ENCODE results near the gene TBC1D12. TPM values are rescaled to one million over a fixed set of nuclear protein-coding genes. Genes with fewer than 3 reads are reported as not detected.

Gene TBC1D12
- total RNA-seq, 1 experiment from 2014 or later = 1.6 TPM

- ChIA-PET POLR2A (ENCODE audit: low non-redundant PET) (no interaction called here), CTCF (no interaction called here)
- no peaks in the 10 kb centered on the region for H3K36me3 ChIP-seq (ENCODE audit: insufficient read depth, low read length, poor library complexity, severe bottlenecking)
- peak; percentile 13 for DNase-seq (ENCODE audit: low spot score)
- intact Hi-C loops (cut with micrococcal nuclease; ENCODE audit: unreplicated experiment) = no loop called here
- TF ChIP-seq CTCF (conservative IDR thresholded peaks at IDR 0.05; ENCODE audit: low read depth, low read length) (no peak), EZH2 (IDR thresholded peaks at IDR 0.05; ENCODE audit: borderline replicate concordance, low read depth, low read length, poor library complexity, severe bottlenecking) (no peak)
- no peak overlapping the region for H3K4me3 ChIP-seq (ENCODE audit: low read depth, low read length, poor library complexity, severe bottlenecking)
- H3K9me3 ChIP-seq (ENCODE audit: low read depth, low read length, poor library complexity, severe bottlenecking) = peaks cover 6% of the 10 kb centered on the region
- BruUV-seq (replicated peaks) = no TSS peak
- H3K4me1 ChIP-seq (ENCODE audit: insufficient read depth, low read length, poor library complexity, severe bottlenecking) = no peaks in the 10 kb centered on the region
- no peaks in the 10 kb centered on the region for H3K27me3 ChIP-seq (replicated peaks; ENCODE audit: insufficient read depth, low read depth, low read length, poor library complexity)
- no peak overlapping the region for H3K27ac ChIP-seq (ENCODE audit: low read depth, low read length, poor library complexity, severe bottlenecking)
Observed at GRCh38 chr10:94428766-94429707, 26.7 kb downstream of the TBC1D12 start.

- no peak for TF ChIP-seq EZH2 (IDR thresholded peaks at IDR 0.05; ENCODE audit: borderline replicate concordance, low read depth, low read length, poor library complexity, severe bottlenecking)
- intact Hi-C loops (cut with micrococcal nuclease; ENCODE audit: unreplicated experiment) = no loop called here
- H3K4me3 ChIP-seq (ENCODE audit: low read depth, low read length, poor library complexity, severe bottlenecking) = no peak overlapping the region
- peaks cover 6% of the 10 kb centered on the region for H3K9me3 ChIP-seq (ENCODE audit: low read depth, low read length, poor library complexity, severe bottlenecking)
- ChIA-PET CTCF (no interaction called here), POLR2A (ENCODE audit: low non-redundant PET) (no interaction called here)
- H3K27me3 ChIP-seq (replicated peaks; ENCODE audit: insufficient read depth, low read depth, low read length, poor library complexity) = no peaks in the 10 kb centered on the region
- no peak overlapping the region for H3K27ac ChIP-seq (ENCODE audit: low read depth, low read length, poor library complexity, severe bottlenecking)
- no peak for DNase-seq (ENCODE audit: low spot score)
- H3K4me1 ChIP-seq (ENCODE audit: insufficient read depth, low read length, poor library complexity, severe bottlenecking) = no peaks in the 10 kb centered on the region
- no peaks in the 10 kb centered on the region for H3K36me3 ChIP-seq (ENCODE audit: insufficient read depth, low read length, poor library complexity, severe bottlenecking)
- BruUV-seq (replicated peaks) = no TSS peak
Observed at GRCh38 chr10:94430701-94431100, 28.4 kb downstream of the TBC1D12 start.

- intact Hi-C loops (cut with micrococcal nuclease; ENCODE audit: unreplicated experiment) = no loop called here
- ChIA-PET CTCF (no interaction called here), POLR2A (ENCODE audit: low non-redundant PET) (no interaction called here)
- no peak for DNase-seq (ENCODE audit: low spot score)
- Histone ChIP-seq H3K27ac (ENCODE audit: low read depth, low read length, poor library complexity, severe bottlenecking) (no peak overlapping the region), H3K4me1 (ENCODE audit: insufficient read depth, low read length, poor library complexity, severe bottlenecking) (no peaks in the 10 kb centered on the region), H3K27me3 (replicated peaks; ENCODE audit: insufficient read depth, low read depth, low read length, poor library complexity) (no peaks in the 10 kb centered on the region), H3K36me3 (ENCODE audit: insufficient read depth, low read length, poor library complexity, severe bottlenecking) (no peaks in the 10 kb centered on the region), H3K9me3 (ENCODE audit: low read depth, low read length, poor library complexity, severe bottlenecking) (no peaks in the 10 kb centered on the region), H3K4me3 (ENCODE audit: low read depth, low read length, poor library complexity, severe bottlenecking) (no peak overlapping the region)
- TF ChIP-seq EZH2 (IDR thresholded peaks at IDR 0.05; ENCODE audit: borderline replicate concordance, low read depth, low read length, poor library complexity, severe bottlenecking) = no peak
- TF ChIP-seq CTCF (conservative IDR thresholded peaks at IDR 0.05; ENCODE audit: low read depth, low read length) = no peak
- no TSS peak for BruUV-seq (replicated peaks)
Observed at GRCh38 chr10:94432443-94432842, 30.1 kb downstream of the TBC1D12 start.

All from A673 (cell line).